Neural cell (in vitro differentiated cells): ENCODE data around the gene NSDHL. TPM values are rescaled to one million over a fixed set of nuclear protein-coding genes. Genes with fewer than 3 reads are reported as not detected.

Experiments used
- H2AFZ ChIP-seq: fragments of 200-600, 300-800 bp; sonication (generic), shearing (Covaris generic); 2 replicates; pipeline ENCODE4 v1.6.0; 2014; ENCODE audit warnings: low read depth, mild to moderate bottlenecking, antibody characterized with exemption, low read length, moderate library complexity
- H3F3A ChIP-seq: fragments of 200-600 bp; shearing (Covaris generic); 2 replicates; pipeline ENCODE4 v1.6.1; 2016; ENCODE audit warnings: mild to moderate bottlenecking, moderate library complexity, mixed read lengths, antibody characterized with exemption, low read length; ENCODE audit not compliant: insufficient read depth, poor library complexity, severe bottlenecking
- H3K27ac ChIP-seq: fragments of 200-600, 300-800 bp; sonication (generic), shearing (Covaris generic); 2 replicates; pipeline ENCODE4 v1.5.1; 2014; ENCODE audit warnings: mild to moderate bottlenecking, low read length, moderate library complexity
- H3K27me3 ChIP-seq: fragments of 300-800, 200-600 bp; sonication (generic), shearing (Covaris generic); 2 replicates; pipeline ENCODE4 v1.6.0; 2014; ENCODE audit warnings: mild to moderate bottlenecking, low read depth, low read length, moderate library complexity; ENCODE audit not compliant: insufficient read depth
- H3K36me3 ChIP-seq: fragments of 300-800, 200-600 bp; sonication (generic), shearing (Covaris generic); 2 replicates; pipeline ENCODE4 v1.5.1; 2014; ENCODE audit warnings: mild to moderate bottlenecking, antibody characterized with exemption, low read length, moderate library complexity; ENCODE audit not compliant: insufficient read depth
- H3K4me2 ChIP-seq: fragments of 300-800, 200-600 bp; sonication (generic), shearing (Covaris generic); 2 replicates; pipeline ENCODE4 v1.6.0; 2014; ENCODE audit warnings: mild to moderate bottlenecking, low read length
- H3K4me3 ChIP-seq: fragments of 300-800, 200-600 bp; sonication (generic), shearing (Covaris generic); 2 replicates; pipeline ENCODE4 v1.5.1; 2014; ENCODE audit warnings: mild to moderate bottlenecking, low read length, moderate library complexity
- H3K79me2 ChIP-seq: fragments of 200-600 bp; shearing (Covaris generic); replicated peaks from 2 replicates; pipeline ENCODE4 v1.6.0; 2014; ENCODE audit warnings: mild to moderate bottlenecking, low read length, moderate library complexity; ENCODE audit not compliant: insufficient read depth
- H3K9ac ChIP-seq: fragments of 300-800, 200-600 bp; sonication (generic), shearing (Covaris generic); 2 replicates; pipeline ENCODE4 v1.6.1; 2016; ENCODE audit warnings: mild to moderate bottlenecking, low read length, mixed read lengths
- H3K9me2 ChIP-seq: fragments of 200-600 bp; shearing (Covaris generic); 2 replicates; pipeline ENCODE4 v1.6.1; 2016; ENCODE audit warnings: mild to moderate bottlenecking, low read length, mixed read lengths; ENCODE audit not compliant: insufficient read depth
- H3K9me3 ChIP-seq: fragments of 200-600, 300-800 bp; sonication (generic), shearing (Covaris generic); 2 replicates; pipeline ENCODE4 v1.6.1; 2016; ENCODE audit warnings: mild to moderate bottlenecking, mixed run types, low read length, moderate library complexity, mixed read lengths
- H4K20me1 ChIP-seq: fragments of 200-600 bp; shearing (Covaris generic); 2 replicates; pipeline ENCODE4 v1.6.1; 2016; ENCODE audit warnings: mild to moderate bottlenecking, mixed run types; ENCODE audit not compliant: insufficient read depth
- EP300 ChIP-seq: fragments of 450-650 bp; conservative IDR thresholded peaks from 2 replicates; pipeline ENCODE4 v1.6.1; 2014; ENCODE audit warnings: antibody characterized with exemption, mild to moderate bottlenecking, moderate library complexity; ENCODE audit not compliant: poor library complexity, severe bottlenecking
- EZH2 ChIP-seq: fragments of 200-600, 300-800 bp; shearing (Covaris generic), sonication (generic); IDR thresholded peaks from 2 replicates; pipeline ENCODE4 v1.6.1; 2014; ENCODE audit warnings: antibody characterized with exemption, low read length, borderline replicate concordance, mild to moderate bottlenecking; ENCODE audit not compliant: insufficient read depth, poor library complexity, severe bottlenecking
- MXI1 ChIP-seq: fragments of 450-650 bp; conservative IDR thresholded peaks from 2 replicates; pipeline ENCODE4 v1.6.1; 2014; ENCODE audit warnings: antibody characterized with exemption, mild to moderate bottlenecking; ENCODE audit not compliant: poor library complexity, severe bottlenecking
- POLR2AphosphoS5 ChIP-seq: IDR thresholded peaks from 2 replicates; pipeline ENCODE4 v1.6.1; 2012
- RAD21 ChIP-seq: fragments of 450-650 bp; conservative IDR thresholded peaks from 2 replicates; pipeline ENCODE4 v1.6.1; 2014; ENCODE audit warnings: antibody characterized with exemption, mild to moderate bottlenecking, moderate library complexity
- REST ChIP-seq: IDR thresholded peaks from 2 replicates; pipeline ENCODE4 v1.6.1; 2012; ENCODE audit warnings: borderline replicate concordance
- SMC3 ChIP-seq: fragments of 450-650 bp; conservative IDR thresholded peaks from 2 replicates; pipeline ENCODE4 v1.6.1; 2014; ENCODE audit warnings: antibody characterized with exemption, mild to moderate bottlenecking, moderate library complexity; ENCODE audit not compliant: poor library complexity
- TAF1 ChIP-seq: IDR thresholded peaks from 2 replicates; pipeline ENCODE4 v1.6.1; 2012; ENCODE audit warnings: low read depth
- polyA plus RNA-seq: library from polyadenylated mRNA; depleted of rRNA; stranded (reverse); fragments of >200 nt; gene quantifications from 2 replicates; pipeline ENCODE4 v1.2.3, GENCODE V29; 2014
- TF ChIP-seq, protein P1 (sequence below): fragments of 450-650 bp; IDR thresholded peaks from 2 replicates; pipeline ENCODE4 v1.5.1; 2014; ENCODE audit warnings: antibody characterized with exemption, mild to moderate bottlenecking, moderate library complexity; ENCODE audit not compliant: poor library complexity, severe bottlenecking

NSDHL gene
- polyA plus RNA-seq, 1 donor from 2014 or later: 18.4 TPM

GRCh38 chrX:152869972-152870371 lies 39.1 kb downstream of the NSDHL start:
- no peak overlapping the region for H3K9ac ChIP-seq
- H3K9me3 ChIP-seq: no peaks in the 10 kb centered on the region
- no peaks in the 10 kb centered on the region for H3K27me3 ChIP-seq
- H2AFZ ChIP-seq: no peak overlapping the region
- no peaks in the 10 kb centered on the region for H3K79me2 ChIP-seq
- no peaks in the 10 kb centered on the region for H3K9me2 ChIP-seq
- H3K4me3 ChIP-seq: no peak overlapping the region
- no peak overlapping the region for H3K4me2 ChIP-seq
- TF ChIP-seq POLR2AphosphoS5 (no peak), RAD21 (no peak), REST (no peak)
- H4K20me1 ChIP-seq: no peaks in the 10 kb centered on the region
- no peaks in the 10 kb centered on the region for H3K36me3 ChIP-seq
- no peaks in the 10 kb centered on the region for H3F3A ChIP-seq
- H3K27ac ChIP-seq: no peak overlapping the region

GRCh38 chrX:152871260-152871659 lies 40.4 kb downstream of the NSDHL start:
- no peaks in the 10 kb centered on the region for H4K20me1 ChIP-seq
- no peak overlapping the region for H3K9ac ChIP-seq

More at GRCh38 chrX:152871260-152871659, 40.4 kb downstream of the NSDHL start:
- Histone ChIP-seq H3K79me2 (no peaks in the 10 kb centered on the region), H2AFZ (no peak overlapping the region), H3K27me3 (no peaks in the 10 kb centered on the region), H3K4me2 (no peak overlapping the region), H3F3A (no peaks in the 10 kb centered on the region), H3K9me2 (no peaks in the 10 kb centered on the region), H3K36me3 (no peaks in the 10 kb centered on the region), H3K9me3 (no peaks in the 10 kb centered on the region), H3K4me3 (no peak overlapping the region), H3K27ac (no peak overlapping the region)
- TF ChIP-seq REST (no peak), EZH2 (no peak), EP300 (no peak), POLR2AphosphoS5 (no peak), SMC3 (no peak), MXI1 (no peak), RAD21 (no peak), TAF1 (no peak)
- TF ChIP-seq, protein P1, sequence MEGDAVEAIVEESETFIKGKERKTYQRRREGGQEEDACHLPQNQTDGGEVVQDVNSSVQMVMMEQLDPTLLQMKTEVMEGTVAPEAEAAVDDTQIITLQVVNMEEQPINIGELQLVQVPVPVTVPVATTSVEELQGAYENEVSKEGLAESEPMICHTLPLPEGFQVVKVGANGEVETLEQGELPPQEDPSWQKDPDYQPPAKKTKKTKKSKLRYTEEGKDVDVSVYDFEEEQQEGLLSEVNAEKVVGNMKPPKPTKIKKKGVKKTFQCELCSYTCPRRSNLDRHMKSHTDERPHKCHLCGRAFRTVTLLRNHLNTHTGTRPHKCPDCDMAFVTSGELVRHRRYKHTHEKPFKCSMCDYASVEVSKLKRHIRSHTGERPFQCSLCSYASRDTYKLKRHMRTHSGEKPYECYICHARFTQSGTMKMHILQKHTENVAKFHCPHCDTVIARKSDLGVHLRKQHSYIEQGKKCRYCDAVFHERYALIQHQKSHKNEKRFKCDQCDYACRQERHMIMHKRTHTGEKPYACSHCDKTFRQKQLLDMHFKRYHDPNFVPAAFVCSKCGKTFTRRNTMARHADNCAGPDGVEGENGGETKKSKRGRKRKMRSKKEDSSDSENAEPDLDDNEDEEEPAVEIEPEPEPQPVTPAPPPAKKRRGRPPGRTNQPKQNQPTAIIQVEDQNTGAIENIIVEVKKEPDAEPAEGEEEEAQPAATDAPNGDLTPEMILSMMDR: no peak
